GM18873 (cell line): ENCODE measurements around the gene CYB561A3.

Experiments
- ATAC-seq: cut with Tn5 transposase; IDR thresholded peaks from one replicate; pipeline ENCODE4 v1.9.1; 2021; ENCODE audit warnings: mild to moderate bottlenecking, moderate library complexity, moderate number of reproducible peaks; ENCODE audit not compliant: unreplicated experiment, low FRiP score

CYB561A3 gene

GRCh38 chr11:61331651-61332050, 30.0 kb downstream of the CYB561A3 start:
- no peak for ATAC-seq

GRCh38 chr11:61329871-61330270, 31.8 kb downstream of the CYB561A3 start:
- ATAC-seq: no peak

DNA sequence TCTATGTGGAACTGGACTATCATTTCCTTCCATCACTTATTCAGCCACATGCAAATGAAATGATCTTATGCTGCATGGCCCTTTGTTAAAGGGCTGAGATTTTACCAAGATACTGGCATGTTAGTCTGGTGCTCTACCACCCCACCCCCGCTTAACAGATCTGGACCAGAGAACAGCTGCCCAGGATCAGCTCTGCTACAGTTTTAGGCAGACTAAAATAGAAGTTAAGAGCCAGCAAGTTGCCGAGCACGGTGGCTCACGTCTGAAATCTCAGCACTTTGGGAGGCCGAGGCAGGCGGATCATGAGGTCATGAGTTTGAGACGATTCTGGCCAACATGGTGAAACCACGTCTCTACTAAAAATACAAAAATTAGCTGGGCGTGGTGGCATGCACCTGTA, 33.3 kb downstream of the CYB561A3 start:
- no peak for ATAC-seq

DNA sequence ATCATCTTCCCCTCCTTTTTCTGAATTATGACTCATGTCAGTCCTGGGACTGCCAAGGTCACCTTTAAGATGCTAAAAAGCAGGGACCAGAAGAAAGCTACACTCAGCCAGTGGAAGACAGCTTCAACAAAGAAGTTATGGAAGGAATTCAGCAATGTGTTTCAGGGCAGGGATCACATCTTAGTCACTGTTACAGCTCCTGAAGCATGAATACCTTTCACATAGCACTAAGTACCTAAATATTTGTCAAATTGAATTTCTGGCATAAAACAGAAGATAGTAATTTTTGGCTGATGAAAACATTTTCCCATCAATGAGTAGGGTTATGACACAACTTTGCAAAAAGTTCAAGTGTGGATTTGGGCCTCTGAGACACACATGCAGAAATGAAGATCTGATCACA, 34.0 kb downstream of the CYB561A3 start:
- ATAC-seq: no peak

DNA sequence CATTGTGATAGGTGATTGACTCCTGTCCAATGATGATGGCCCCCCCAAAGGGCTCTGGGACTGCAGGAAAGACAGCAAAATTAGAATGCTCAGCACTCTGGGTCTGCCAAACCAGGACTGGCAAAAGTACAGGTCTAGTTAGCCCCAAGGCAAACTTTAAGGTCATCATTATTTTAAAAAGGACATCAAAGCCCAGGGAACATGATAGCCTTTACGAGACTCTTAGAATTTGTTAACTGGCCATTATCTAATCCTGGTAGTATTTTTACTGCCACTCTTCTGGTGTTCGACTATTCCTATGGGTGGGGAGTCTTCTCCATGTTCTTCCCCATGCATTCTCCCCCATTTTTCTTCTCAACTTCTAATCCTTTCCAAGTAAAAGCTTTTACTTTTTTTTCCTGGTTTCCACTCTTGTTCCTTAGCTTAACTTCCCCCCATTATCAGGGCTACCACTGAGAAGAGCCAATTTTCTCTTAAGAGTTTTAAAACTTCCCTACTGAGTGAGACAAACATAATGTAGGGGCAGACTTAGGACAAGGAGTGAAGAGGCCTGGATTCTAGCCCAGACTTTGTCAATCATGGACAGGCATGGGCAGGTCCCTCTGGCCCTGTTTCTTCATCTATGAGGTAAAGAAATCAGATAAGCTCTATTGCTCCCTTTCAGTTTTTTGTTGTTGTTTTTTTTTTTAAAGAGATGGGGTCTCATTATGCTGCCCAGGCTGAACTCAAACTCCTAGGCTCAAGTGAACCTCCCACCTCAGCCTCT, 35.9 kb downstream of the CYB561A3 start:
- ATAC-seq: no peak

GRCh38 chr11:61315260-61315659, 46.4 kb downstream of the CYB561A3 start:
- ATAC-seq: no peak

DNA sequence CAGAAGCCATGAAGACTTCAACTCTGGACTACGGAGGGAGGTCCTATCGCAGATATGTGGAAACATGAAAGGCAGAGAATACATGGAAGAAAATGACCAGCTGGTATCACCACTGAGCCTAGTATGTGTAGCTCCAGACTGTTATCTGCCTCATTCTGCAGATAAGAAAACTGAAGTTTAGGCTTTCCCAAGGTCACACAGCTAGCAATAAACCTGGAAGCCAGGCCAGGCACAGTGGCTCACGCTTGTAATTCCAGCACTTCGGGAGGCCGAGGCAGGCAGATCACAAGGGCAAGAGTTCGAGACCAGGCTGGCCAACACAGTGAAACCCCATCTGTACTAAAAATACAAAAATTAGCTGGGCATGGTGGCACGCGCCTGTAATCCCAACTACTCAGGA, 50.9 kb downstream of the CYB561A3 start:
- ATAC-seq: no peak

DNA sequence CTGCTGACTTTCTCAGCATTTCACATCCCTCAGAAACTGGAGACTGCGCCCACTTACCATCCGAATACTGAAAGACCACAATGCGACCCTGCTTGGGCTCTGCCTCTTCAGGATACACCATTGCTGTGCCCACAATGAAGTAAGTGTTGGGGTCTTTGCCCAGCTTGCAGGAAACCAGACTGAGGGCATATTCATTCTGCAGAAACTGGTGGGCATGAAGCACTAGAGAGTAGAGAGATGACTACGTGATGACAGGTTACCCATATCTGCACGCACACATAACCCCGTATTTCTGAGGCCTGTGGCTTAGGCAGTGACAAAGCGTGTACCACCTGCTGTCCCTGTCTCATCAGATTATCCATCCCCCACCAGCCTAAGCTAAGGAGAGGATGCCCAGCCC, 51.9 kb downstream of the CYB561A3 start:
- no peak for ATAC-seq

DNA sequence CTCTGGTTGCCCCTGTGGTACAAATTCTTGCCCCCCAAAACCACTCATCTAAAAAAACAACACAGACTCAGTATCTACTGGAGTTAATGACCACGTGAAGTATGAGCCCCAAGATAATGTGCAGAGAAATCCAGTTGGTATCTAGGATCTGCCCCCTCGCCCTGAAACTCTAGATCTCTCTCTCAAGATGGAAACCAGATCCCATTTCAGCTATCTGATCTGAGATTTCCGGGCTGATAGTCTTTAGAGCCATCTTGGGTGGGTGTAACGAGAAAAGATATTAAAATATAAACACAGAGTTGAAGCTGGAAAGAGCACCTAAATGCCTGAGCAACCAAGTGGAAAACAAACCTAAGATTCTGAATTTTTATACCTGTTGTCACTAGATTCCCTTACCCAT, 52.5 kb downstream of the CYB561A3 start:
- no peak for ATAC-seq

- no peak for ATAC-seq
Observed at GRCh38 chr11:61307354-61307753, 54.3 kb downstream of the CYB561A3 start.

- ATAC-seq: no peak
Observed at GRCh38 chr11:61306221-61306620, 55.5 kb downstream of the CYB561A3 start.

DNA sequence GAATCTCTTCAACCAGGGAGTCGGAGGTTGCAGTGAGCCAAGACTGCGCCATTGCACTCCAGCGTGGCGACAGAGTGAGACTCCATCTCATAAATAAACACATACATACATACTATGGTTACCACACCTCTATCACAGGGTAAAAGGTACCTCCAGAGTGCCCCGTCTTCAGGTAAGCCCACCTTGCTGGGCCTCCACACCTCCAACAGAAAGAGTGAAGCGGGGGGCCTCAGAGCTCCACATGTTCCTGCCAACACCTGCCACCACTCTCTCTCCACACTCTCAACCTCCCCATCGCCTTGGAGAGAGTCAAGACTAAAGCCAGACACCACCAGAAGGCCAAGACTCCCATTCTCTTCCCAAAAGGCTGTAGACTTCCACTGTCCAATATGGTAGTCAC, 56.3 kb downstream of the CYB561A3 start:
- ATAC-seq: no peak

DNA sequence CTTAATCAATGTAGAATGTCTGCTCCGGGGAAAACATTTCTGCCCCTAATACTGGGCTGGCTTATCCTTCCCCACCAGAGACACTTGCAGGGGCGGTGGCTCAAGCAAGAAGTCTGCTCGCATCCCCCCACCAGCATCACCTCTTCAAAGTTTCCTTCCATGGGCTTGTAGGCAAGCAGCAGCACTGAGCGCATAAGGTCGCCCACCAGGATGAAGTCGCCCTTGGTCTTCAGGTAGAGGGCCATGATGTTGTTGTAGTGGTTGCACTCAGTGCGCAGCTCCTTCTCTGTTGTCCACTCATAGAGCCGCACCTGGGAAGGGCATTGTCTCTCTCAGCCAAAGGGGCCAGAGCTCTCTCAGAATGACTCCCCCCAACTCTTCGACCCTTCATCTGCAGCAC, 58.0 kb downstream of the CYB561A3 start:
- ATAC-seq: no peak

GRCh38 chr11:61302550-61302949, 59.1 kb downstream of the CYB561A3 start:
- ATAC-seq: no peak
